GM19193 (cell line): Measurements from ENCODE around the gene PDE4A.

Experiments used
- POLR2A ChIP-seq: IDR thresholded peaks from 4 replicates; pipeline ENCODE4 v1.6.1; 2011; ENCODE audit not compliant: insufficient read depth, insufficient read length; ENCODE audit errors: extremely low read depth

The PDE4A gene

DNA sequence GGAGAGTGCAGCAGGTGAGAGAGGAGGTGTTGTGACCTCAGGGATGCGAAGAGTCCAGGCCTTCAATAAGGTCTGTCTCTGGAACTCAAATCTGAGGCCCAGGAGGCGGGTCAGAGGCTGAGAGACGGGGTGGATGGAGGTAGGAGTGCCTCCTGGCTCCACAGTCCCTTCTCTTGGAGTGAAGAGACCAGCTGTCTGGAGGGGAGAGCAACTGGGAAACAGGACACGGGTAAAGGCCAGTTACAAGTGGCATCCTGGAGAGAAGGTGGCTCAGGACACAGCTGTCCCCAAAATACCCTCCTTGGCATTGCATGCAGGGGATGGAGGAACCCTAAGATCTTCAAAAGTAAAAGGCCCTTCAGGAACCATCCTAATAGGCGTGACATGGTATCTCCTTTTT lies 19.2 kb downstream of the PDE4A start:
- TF ChIP-seq POLR2A: no peak

- TF ChIP-seq POLR2A: no peak
These were observed 22.4 kb downstream of the PDE4A start for GRCh38 chr19:10442698-10443097.

DNA sequence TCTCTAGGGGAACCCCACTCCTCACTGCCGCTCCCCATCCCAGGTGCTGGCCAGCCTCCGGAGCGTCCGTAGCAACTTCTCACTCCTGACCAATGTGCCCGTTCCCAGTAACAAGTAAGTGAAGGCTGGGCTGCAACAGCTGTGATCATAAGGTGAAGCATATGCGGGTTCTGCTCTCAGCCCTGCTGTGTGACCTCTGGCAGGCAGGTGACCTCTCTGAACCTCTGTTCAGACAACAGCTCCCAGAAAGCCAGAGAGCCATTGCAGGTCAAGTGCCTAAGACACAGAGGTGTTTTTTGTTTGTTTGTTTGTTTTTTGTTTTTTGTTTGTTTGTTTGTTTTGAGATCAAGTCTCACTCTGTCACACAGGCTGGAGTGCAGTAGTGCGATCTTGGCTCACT lies 28.7 kb downstream of the PDE4A start:
- TF ChIP-seq POLR2A: no peak

GRCh38 chr19:10450191-10450852 lies 30.0 kb downstream of the PDE4A start:
- TF ChIP-seq POLR2A: no peak

- TF ChIP-seq POLR2A: no peak
These were observed 30.7 kb downstream of the PDE4A start for GRCh38 chr19:10450853-10451609.

DNA sequence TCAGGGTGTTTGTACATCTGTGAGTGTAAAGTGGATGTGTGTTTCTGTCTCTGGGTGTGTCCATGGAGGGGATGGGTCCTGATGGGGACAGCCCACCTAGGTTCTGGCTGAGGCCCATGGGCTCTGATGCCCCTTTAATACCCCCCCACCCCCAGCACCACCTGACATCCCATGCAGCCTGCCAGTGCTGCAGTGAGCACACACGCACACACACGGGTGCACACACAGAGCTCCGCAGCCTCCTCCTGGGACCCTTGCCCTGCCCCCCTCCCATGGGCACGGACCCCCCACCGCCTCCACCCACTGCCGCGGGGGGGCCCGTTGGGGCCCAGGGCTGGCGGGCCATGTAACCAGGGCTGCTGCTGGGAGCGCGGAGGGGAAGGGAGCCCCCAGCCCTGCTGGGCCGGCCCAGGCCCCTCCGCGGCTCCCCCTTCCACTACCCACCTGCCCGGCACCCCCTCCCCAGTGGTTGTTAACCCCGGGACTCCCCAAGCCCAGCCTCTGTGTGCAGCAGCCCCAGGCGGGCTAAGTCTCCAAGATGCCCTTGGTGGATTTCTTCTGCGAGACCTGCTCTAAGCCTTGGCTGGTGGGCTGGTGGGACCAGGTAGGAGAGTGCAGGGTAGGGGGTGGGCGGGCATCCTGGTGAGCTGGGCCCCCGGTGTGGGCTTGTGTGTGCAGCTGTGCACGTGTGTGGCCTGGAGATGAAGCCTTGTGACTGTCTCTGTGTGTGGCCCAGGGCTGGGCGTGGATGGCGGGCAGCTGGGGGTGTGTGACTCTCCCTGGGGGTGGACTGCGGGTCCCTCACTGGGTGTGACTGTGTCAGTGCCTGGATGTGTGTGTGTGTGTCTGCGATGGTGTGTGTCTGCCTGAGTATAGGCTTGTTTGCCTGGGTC lies 32.6 kb downstream of the PDE4A start:
- no peak for TF ChIP-seq POLR2A

GRCh38 chr19:10453852-10454251 lies 33.5 kb downstream of the PDE4A start:
- no peak for TF ChIP-seq POLR2A

GRCh38 chr19:10454267-10454666 lies 33.9 kb downstream of the PDE4A start:
- TF ChIP-seq POLR2A: no peak

GRCh38 chr19:10460714-10461046 lies 40.3 kb downstream of the PDE4A start:
- TF ChIP-seq POLR2A: no peak

- no peak for TF ChIP-seq POLR2A
These were observed 41.0 kb downstream of the PDE4A start for GRCh38 chr19:10461047-10461949.

DNA sequence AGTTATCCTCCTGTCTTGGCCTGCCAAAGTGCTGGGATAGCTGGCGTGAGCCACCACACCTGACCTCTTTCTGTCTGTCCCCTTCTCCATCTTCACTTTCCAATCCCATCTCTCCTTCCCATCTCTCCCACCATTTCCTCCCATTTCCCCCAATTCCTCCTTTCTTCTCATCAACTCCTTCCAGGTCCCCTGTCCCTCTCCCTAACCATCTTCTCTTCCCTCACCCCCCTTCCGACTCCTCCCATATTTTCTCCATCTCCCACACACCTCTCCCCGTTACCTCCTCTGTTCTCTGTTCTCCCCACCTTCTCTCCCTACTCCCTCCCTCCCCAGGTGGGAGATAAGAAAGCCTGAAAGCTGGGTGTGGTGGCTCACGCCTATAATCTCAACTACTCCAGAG lies 42.2 kb downstream of the PDE4A start:
- no peak for TF ChIP-seq POLR2A

DNA sequence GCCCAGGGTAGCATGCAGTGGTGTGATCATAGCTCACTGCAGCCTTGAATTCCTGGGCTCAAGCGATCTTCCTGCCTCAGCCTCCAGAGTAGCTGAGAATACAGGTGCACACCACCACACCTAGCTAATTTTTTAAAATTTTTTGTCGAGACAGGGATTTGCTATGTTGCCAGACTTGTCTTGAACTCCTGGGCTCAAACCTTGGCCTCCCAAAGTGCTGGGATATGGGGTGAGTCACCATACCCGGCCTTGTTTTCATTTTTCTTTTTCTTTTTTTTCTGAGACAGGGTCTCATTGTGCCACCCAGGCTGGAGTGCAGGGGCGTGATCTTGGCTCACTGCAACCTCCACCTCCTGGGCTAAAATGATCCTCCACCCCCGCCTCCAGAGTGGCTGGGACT lies 44.1 kb downstream of the PDE4A start:
- TF ChIP-seq POLR2A: no peak

DNA sequence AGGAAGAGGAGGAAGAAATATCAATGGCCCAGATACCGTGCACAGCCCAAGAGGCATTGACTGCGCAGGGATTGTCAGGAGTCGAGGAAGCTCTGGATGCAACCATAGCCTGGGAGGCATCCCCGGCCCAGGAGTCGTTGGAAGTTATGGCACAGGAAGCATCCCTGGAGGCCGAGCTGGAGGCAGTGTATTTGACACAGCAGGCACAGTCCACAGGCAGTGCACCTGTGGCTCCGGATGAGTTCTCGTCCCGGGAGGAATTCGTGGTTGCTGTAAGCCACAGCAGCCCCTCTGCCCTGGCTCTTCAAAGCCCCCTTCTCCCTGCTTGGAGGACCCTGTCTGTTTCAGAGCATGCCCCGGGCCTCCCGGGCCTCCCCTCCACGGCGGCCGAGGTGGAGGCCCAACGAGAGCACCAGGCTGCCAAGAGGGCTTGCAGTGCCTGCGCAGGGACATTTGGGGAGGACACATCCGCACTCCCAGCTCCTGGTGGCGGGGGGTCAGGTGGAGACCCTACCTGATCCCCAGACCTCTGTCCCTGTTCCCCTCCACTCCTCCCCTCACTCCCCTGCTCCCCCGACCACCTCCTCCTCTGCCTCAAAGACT lies 46.9 kb downstream of the PDE4A start:
- no peak for TF ChIP-seq POLR2A

DNA sequence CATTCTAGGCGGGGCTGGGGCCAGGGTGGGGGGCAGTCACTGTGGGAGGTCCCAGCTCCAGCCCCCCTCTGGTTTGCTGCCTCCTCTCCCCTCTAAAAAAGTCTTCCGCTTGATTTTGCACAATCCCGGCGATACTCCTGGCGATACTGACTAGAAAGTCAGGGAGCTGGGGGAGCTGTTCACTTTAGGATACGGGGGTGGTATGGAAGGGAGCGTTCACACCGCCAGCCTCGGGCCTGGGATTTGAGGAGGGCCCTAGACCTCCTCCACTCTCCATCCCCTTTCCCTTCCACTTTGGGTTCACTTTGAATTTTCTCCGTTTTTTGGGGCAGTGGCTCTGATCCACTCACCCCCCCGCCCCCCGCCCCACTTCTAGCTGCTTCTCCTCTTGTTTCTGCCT lies 47.8 kb downstream of the PDE4A start:
- no peak for TF ChIP-seq POLR2A
